NCI-H510A treated with DMSO at 0.1 percent for 48 hours (cell line): ENCODE measurements around the gene HOXC12.

Source experiments
- DNase-seq: peaks from one replicate; lab custom pipeline; 2025; lab: John Stamatoyannopoulos, UW

Gene HOXC12

DNA sequence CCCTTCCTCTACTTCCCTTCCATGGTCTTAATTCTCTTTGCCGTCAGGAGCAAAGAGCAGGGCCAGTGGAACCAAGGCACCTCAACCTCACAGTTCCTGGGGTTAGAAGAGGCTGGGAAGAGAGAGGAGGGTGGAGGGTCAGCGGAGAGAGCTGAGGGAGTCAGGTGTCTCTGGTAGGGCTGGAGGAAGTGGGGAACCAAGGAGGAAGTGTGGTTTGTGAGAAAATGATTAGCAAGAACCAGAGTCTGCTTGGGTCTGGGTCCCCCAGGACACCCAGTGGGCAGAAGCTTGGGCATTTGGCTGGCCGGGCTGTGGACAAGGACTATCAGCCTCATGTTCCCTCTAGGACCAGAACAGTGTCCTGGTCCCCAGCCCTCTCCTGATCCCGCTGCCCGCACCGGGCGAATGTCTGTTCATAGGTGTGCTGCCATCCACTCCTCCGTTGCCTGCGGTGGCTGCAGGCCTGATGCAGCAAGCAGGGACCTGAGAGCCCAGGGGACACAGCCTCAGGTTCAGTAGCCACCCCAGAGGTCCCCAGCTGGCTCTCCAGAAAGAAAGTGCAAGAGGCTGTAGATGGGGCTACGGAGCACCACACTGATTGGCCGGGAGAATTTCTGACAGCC is 2.3 kb downstream of the HOXC12 start:
- DNase-seq = no peak

DNA sequence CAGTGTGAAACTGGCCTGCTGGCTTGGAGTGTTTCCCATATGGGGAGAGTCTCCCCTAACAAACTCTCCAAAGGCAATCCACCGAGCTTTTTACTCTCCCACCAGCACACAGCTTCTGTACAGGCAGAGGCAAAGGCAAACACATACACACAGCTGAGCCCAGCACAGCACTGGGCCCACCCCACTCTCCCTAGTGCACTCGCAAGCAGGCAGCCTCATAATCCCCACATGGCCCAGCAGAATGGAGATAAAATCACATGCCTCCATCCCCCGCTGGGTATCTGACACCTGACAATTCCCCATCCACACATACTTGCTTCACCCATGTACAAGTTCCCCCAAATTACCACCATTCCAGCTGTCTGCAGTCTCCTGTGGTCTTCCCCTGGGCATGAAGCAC is 3.4 kb downstream of the HOXC12 start:
- no peak for DNase-seq

DNA sequence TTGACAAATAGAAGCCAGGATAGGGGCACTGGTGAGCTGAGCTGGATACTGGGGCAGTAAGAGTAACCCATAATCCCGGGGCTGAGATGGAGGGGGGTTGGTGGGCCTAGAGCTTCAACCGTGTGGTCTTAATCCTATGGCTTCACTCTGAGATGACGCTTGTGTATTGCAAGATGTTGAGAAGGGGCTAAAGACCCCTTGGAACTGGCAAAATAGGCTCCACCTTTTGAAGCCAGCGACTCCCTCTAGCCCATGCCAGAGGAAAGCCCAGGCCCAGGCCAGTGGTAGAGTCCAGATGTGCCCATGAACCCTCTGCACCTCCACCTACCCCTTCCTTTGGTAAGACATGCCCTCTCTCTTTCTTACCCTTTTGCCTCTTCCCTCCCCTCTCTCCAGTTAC is 4.6 kb downstream of the HOXC12 start:
- no peak for DNase-seq

DNA sequence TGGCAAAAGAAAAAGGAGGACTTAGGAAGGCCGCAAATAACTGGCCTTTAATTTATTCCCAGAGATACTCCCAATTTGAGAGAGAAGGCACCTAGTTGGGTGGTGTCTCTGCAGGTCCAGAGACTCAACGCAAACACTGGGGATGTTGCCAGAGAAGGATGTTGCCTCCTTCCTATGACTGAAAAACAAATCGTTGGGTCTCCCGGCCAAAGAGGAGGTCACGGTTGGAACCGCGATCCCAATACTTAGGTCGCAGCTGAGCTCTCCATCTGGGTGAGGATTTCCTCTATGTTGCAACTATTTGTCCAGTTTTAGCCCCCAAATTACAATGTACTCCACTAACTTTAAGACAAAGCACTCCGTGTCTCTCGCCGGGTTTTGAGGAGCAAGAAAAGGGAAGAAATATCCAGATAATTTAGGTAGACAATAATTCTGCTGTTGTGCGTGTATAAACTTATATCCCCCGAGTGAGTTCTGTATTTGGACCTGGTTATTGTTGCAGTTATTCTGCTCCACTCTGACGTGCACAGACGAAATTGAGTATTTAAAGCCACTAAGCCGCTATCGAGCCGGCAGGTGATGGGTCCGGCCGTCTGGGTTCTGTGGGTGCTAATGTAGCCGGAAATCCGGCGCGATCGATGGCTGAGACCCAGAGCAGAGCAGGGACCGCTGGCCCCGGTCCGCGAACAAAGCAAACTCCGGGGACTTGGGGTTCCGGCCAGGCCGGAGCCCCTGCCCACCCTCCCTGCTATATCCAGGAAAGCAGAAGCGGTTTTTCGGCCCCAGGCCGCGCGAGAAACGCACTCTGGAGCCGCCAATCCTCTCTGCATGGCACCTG is 5.7 kb downstream of the HOXC12 start:
- DNase-seq = no peak

DNA sequence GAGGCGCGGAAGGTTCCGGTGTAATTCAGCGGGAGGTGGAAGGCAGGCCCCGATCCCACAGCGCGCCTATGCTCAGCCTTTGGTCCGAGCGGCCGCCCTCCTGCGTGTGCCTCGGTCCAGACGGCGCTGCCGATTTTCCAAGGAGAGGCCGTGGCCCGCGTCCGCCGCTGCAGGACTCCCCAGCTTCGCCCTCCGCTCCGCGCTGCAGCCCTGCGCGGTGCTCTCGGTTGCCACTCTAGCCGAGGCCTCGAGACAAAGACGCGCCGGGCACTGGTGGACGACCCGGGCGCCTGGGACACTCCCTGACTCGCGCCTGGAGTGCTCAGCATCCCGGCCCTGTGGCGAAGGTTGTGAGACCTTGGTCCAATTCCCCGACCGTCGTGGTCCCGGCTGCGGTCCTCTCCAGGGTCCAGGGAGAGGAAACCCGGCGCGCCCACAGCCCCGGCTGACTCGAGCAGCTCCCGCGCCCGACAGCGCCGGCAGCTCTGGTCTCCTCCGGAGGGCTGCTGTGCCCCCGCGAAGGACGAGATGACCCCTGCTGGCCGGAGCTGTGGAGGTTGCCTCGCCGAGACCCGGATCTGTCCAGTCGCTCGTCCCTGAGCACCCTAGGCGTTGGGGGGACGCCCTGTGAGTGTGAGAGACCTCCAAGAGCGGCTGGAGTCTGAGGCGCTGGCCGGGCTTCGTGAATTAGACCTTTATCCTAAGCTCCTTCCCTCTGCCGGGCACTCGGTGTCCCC is 6.5 kb downstream of the HOXC12 start:
- DNase-seq = no peak

DNA sequence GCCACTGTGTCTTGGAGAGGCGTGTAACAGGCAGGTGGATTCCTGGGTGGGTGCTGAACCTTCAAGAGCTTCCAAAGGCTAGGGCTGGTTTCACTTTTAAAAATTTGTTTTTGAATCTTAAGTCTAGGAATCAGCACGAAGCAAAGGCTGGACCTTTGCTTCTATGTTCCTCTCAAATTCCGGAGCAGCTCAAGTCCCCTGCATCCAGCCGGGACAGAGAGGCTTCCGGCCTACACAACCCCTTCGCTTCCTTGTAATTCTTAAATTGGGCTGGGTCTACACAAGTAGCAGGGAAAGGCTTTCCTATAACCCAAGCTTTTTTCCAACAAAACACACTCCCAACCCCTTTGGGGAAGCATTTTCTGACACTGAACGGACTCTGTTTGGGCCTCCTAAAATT is 8.3 kb downstream of the HOXC12 start:
- no peak for DNase-seq

DNA sequence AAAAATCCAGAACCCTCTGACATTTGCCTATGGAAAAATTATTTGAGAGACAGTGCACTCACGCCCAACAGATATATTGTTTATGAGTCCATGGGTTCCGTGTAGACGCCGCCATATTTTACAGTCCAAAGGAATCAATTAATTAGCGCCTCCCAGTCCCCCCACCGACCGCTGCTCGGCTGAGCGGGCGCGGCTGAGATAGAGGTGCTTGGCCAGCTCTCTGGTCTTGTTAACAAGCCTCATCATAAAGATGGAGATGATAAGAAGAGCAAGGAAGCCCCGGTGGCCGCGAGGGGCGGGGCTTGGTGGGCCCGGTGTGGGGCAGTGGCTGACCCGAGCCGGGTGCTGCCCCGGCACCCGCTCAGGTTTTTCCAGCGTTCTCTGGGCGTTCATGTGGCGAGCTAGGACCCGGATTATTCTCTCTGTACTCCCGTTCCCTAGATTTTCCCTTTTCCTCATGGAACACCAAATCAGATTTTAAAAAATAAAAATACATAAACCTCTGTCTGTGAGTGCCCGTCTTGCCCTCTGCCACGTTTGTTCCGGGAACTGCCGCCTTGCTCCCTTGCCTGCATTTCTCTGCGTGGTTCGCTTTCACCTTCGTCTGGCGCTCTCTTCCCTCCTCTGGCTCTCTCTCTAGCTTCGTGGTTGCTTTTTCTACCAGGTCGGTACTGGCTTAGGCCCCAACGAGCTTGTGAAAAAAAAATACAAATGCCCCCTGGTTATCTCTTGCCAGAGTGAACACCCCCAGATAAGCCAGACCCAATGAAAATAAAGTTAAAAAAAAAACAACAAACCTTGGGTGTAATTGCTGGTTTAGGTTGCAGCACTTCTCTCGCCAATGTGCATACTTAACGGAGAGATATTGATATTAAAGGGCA is 9.0 kb downstream of the HOXC12 start:
- DNase-seq = no peak

DNA sequence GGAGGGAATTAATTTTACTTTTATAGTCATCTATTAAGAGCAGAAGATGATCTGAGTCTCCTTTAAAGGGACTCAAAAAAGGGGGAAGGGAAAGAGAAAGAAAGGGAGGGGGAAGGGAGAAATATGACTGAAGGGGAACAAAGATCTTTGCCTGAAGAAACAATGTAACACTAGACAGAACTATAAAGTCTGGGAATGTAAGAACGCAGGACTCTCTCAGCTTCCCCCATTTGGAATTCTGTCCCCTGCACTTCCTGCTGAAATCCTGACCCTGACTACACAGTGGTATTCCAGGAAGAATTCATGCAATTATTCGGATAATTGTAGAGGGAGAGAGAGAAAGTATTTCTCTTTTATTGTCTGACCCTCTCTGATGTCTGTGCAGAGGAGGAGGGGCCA is 9.6 kb downstream of the HOXC12 start:
- DNase-seq = no peak

DNA sequence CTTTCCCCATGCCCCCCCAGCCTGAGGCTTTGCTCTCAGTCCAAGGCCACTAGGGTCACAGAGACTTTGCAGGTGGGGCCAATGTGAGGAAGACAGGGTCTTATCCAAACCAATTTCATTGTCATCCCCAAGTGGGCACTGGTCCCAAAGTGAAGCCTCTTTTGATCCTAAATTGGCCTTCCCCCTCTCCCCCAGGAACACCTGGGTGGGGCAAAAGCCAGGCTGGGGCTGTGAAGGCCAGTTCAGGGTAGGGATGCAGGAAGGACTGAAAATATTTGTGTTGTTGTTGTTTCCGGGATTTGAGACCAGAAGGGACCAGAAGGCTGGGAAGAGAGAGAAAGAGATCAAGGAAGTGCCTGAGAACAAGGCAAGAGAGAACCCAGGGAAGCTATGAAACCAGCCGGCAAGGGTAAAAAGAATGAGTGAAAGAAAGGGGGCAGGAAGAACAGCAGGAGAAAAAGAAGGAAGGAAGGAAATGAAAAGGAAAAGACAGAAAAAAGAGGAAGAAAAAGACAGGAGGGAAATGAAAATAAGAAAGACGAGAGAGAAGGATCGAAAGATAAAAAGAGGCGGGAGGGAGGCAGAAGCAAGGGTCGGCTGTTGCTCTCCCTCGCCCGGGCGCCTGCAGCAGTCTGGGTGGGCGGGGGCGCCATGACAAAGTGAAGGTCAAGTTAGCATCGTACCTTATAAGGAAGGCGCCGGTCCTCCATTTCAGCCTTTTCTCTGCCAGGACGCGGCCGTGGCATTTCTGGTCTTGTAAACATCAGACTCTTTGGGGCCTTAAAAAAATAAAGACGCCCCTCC is 10.8 kb downstream of the HOXC12 start:
- DNase-seq = no peak

DNA sequence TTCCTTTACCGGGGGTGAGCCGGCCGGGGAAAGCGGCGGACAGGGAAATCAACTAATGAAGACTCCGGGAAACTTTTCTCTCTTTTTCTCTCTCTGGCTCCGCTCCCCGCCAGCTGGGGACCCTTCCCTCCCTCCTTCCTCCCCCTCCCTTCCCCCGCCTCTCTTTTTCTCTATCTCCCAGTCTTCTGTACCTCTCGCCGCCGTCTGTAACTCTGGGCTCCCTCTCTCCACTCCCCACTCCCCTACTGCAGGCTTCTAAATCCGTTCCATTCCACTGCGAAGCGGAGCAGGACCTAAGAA is 11.3 kb downstream of the HOXC12 start:
- DNase-seq = no peak

DNA sequence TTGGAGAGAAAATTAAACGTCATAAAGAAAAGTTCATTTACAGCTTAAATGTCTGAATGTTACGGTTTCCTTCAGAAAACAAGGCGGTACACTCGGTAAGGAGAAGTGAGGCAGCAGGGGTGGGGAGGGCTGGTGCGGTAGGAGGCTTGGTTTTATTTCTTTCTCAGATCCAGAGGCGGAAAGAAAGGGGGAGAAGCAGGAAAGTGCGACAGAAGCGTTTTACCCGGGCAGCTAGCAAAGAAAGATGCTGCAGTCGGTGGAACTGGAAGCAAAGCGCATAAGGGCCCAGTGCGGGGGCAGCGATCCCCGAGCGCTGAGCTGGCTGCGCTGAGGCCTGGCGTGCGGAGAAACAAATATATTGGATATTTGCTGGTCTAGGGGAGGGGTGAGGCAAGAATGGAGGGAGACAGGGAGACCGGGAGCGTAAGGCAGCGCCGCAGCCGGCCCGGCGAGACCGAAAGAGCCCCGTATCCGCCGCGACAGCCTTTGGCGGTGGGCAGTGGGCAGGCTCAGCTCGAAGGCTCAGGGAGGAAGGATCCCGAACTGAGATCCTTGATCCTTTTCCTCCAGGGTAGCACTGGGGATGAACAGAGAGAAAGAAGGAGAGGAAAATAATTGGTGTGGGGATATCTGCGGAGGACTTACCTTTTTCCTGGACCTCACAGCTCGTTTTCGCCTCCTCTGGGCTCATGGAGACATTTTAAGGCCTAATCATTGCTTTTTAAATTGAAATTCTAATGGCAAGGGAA is 11.9 kb downstream of the HOXC12 start:
- DNase-seq = no peak

DNA sequence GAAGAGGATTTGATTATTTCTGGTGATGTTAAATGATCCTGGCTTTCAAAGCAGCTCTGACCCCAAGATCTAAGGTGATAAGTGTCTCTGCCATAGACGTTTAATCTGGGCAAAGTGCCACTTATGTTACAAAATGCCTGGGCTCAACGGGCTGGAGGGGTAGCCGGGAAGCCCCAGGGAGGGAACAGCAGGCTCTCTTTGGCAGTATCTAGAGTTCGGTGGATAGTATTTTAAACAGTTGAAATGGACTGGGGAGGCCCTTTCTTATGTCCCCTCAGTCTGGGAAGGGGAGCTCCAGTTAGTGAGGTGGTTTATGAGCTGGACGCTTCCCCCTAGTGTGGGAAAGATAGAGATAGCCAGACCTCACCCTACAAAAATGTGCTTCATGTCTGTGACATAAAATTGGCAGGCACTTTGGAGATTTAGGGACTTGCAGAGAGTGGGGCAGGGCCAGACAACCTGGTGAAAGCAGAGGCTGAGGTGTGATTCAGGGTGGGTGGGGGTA is 12.8 kb downstream of the HOXC12 start:
- DNase-seq = no peak

DNA sequence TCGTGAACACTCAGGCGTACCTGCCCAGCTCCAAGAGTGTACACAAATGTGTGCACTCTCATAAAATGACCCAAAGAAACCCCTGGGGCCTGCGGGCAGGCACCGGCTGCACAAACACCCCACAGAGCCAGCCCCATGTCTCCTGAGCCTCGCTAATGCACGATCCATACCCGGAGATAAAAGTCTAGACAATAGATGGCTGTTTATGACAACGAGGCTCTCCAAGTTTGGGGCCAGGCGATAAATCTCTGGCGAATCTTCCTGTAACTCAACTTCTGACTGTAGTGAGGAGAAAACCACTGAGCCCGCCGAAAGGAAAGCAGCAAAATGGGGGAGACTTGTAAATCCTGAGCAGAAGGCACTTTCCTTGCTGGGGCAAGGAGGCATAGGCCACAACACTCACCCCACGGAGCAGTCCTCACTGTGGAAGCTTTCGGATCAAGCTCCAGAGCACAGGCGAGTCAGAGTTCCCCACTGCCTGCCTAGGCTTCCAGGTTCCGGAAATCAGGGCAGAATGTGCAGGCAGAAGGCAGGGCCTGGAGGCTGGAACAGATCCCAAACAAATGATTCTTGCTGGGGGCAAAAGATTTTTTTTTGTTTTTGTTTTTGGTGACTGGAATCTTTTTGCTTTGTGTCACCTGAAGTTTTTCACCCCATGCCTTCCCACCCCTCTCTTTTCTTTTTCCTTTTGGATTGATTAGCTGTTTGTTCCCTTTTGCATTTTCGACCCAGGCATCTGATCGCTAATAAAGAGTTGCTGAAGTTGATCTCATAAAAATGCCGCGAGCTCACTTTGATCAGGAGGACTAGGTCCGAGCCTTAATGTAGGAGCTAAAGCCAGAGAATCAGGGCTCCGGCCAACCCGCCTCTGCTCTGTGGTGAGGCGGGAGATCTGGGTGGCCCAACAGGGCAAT is 13.8 kb downstream of the HOXC12 start:
- no peak for DNase-seq

DNA sequence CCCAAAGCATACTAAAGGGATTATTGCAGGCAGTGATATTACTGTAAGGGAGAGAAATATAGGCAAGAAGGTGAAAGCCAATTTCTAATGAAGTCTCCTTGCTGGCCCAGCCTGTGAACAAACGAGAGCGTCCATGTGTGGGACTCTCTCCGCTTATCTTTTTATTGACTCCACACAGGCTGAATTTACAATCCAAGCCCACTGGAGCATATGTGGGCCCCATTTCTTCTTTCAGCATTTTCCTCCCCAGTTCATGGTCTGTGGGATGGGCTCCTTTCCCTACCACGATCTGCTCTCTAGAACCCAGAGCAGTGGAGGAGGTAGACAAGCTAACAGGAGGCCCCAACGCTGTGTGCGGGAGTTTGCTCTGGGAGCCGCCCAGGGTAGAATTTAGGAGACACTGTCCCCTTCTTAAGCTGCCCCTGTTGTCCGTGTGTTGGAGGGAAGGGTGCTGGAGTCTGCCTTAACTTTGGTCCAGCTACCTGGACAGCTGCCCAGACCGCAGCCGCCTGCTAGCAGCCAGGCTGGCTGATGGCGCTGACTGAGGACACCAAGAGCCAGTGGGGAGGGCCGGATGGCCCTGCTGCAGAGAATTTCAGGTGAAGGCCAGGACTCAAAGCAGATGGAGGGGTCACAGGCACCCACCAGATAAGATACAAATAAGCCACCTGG is 15.0 kb downstream of the HOXC12 start:
- no peak for DNase-seq

DNA sequence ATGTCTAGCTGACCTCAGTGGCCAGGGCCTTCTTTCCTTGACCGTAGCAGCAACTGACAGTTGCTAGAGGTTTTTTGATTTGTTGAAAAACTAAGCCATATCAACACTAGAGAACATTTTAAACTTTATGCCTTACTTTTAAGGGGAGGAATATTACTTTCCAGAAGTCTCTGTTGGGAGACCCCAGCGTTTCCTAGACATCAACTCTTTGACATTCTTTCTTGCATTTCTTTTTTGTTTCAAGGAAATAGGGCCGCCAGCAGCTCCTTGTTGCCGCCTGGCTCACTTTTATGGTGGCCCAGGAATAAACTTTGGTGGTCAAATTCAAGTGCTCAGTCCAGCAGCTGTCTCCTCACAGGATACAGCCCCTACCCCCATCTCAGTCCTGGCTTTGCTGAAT is 15.7 kb downstream of the HOXC12 start:
- no peak for DNase-seq

DNA sequence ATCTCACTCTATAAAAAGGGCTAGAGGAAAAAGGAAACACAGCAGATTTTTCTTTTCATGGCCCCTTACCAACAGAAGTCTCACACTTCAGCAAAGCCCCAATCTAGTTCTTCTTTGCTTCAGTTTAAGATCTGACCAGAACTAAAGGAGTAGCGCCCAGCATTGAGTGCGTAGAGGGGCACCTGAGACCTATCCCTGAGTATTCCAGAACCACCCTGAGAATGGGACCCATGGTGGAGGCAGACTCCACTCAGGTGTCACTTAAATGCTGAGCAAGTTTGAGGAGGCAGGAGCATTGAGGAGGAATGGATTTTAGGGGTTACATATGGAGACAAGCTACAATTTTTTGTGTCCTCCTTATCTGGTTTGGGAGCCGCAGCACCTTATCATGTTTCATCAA is 16.4 kb downstream of the HOXC12 start:
- no peak for DNase-seq

DNA sequence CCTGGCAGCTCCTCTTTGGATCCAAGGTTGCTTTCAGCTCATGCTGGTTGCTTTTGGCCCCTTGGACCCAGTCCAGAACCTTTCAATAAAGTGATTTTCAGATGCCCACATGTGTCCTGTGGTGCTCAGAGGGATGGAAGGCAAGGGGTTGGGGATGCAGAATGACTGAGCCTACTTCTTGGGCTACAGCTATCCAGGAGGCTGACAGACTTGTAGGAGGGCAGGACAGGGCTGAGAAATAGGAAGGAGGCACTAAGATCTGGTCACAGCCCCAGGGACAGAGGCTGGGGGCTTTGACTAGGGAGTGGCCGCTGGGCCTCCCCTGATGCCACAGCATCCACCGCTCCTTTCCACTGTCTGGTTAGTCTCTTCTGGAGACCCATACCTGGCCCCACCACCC is 17.0 kb downstream of the HOXC12 start:
- no peak for DNase-seq

DNA sequence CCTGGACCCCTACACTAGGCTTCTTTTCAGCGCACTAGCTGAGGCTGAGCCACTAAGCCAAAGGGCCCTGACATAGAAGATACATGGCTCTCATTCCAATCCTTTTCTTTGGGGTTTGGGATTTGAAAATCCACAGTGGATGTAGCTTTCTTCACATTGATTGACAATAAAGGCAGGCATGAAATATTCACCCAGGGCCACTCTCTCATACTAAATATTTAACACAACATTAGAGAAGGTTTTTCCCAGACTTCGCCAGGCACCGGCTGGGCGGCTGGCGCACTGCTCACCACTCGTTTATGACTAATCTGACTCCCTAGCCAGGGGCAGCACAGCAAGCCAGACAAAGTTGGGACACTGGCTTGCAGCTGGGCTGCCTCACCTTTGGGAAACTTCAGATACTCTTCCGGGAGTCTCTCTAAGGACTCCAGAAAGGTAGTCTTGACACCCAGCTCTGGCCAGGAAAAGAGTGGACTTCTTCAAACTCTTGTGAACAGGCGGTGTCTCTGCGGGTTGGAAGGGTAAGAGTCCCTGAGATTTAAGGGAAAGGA is 17.5 kb downstream of the HOXC12 start:
- no peak for DNase-seq
